Globus pallidus (tissue), 1 donor: ENCODE results near the gene SEC61G.
A peak's percentile ranks its signal among the peaks of the same experiment; 100 is the strongest.

Experiments used
- DNase-seq: peaks from one replicate; pipeline ENCODE4 v3.0.0-alpha.2; 2015; ENCODE audit warnings: low spot score

SEC61G gene

DNA sequence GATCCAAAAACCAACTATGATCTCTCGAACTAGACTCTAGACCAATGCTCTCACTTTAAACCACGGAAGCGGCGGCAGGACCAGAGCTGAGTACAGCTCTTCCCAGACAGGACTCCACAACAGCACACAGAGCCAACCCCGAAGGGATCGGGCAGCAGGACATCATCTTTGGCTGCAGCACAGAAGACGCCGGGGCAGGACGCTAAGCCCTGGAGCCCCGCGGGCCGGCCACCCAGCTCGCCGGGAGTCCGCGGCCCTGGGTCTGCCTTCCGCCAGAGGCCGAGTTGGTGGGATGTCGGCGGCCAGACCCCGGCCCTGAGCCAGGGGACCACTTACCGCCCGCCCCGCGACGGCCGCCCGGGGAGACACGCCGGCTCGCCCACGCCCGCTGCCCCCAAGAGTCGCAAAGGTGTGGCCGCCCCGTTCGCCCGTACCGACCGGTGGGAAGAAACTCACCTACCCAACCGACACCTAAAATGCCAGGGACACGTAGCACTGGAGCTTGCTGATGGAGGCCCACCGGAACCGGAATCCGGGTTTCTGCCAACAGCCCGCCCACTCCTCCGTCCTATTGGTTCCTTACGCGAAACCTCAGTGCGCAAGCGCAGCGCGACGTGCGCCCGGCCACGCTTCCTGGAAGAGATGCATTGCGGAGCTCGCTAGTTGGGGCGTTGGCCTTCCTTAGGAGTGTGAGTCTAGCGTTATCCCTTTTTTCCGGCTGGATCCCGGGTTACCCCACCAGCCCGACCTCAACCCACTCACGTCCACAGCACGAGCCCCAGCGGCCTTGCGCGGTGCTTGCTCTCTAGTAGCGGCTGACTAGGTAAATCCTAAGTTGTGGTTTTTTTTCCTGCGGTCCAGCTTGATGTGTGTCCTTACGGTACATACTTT is at the start of gene SEC61G:
Gene SEC61G (minus strand): TSS at position 510 of the 891 bp plus-strand sequence. CDS start 1,623 bp downstream, outside the sequence.
- DNase-seq: peak; percentile 95

DNA sequence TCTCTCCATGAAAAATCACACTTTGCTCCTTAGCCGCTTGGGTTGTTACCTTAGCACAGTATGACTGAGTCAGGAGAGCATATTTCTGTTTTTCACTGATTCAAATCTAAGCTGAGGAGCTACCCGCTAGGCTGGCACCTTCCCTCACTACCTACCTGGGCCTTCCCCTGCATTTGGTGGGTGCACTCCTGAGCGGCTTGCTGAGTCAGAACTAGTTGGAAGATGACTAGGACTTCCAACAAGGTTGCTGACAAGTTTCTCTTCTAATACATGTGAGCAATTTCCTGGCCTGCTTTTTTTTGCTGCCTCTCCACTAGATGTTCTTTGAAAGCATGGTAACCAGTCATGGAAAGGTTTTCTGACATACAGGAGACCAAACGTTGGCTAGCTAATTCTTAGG is 43.8 kb upstream of the SEC61G start:
- DNase-seq: no peak

DNA sequence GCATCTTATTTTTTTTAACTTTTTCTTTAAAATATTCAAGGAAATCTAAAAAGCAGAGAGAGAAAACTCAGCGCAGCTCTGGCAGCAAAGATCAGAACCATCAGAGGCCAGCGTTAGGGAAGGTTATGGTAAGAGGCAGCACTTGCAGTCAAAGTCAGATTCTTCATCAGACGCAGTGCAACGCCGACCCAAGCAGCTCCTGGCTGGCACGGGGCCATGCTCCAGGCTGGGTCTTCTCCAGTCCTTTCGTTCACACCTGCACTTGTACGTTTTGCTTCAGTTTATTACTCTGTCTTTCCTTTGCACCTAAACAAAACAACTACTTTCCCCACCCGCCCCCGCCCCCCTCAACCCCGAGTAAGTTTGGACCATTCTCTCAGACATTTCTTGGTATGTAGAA is 43.1 kb upstream of the SEC61G start:
- no peak for DNase-seq

DNA sequence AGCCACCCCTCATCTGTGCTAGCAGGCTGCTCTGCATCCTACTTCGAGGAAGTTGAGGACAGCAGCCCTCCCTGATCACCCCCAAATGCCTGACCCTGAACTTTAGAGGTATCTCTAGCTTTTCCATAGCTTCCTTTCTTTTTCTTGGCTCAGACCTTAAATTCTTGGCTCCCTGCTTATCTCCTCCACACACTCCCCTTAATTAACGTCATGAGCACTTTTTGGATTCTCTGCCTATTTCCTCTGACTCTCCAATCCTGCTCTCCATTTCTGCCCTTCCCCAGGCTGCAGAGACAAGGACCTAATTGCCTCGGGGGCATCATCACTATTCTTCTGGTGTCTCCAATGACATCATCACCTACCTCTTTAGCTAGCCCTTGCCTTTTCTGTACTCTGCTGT is 40.8 kb upstream of the SEC61G start:
- DNase-seq: no peak

DNA sequence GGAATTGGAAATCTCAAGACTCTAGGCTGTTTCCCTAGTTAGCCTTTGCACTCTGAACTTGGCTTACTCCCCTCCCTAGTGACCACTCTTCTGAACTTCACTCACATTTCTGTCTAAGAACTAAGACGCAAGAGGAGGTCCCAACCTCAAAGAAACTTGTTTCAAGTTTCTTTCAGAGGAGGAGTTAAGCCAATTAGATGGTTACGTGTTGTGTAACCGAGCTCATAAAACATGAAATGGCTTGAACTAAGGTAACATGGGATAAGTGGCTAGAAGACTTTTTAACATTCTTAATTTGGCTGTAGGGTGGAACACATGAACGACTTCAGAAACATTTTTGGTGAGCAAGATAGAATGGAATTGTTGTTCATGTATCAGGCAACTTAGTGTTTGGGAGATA is 39.5 kb upstream of the SEC61G start:
- DNase-seq: no peak

DNA sequence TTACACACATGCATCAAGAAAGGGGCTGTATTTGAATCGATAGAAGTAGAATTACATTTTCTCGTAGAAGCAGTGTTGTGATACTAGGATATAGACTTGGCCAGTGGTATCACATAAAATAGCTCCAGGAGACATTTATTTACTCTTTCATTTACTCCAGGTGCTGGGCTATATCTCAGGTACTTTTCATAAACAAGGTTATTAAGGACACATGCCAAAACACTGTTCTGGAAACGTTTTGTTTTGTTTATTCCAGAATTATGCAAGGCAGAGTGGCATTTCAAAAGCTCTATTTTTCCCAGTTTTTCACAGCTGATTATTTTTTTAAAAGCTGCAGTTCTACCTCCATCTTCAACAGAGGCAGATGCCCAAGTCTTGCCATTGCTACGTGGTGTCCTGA is 37.8 kb upstream of the SEC61G start:
- DNase-seq: no peak

DNA sequence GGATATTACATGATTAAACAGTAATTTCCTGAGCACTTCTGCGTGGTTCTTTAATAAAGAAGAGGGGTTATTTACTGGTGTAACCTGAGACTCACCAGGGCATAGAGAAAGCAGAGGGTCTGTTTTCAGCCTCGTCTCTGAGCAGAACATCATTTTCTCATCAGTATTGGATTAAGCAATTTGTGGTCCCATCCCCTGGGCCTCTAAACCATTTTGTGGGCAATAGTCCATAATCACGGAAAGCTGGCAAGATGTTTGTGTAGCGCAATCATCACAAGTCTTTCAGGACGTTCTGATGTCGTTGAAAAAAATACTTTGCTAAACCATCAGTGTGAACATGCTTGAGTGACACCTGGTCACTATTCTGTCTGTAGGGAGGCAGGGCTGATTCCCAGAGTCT is 37.1 kb upstream of the SEC61G start:
- no peak for DNase-seq

DNA sequence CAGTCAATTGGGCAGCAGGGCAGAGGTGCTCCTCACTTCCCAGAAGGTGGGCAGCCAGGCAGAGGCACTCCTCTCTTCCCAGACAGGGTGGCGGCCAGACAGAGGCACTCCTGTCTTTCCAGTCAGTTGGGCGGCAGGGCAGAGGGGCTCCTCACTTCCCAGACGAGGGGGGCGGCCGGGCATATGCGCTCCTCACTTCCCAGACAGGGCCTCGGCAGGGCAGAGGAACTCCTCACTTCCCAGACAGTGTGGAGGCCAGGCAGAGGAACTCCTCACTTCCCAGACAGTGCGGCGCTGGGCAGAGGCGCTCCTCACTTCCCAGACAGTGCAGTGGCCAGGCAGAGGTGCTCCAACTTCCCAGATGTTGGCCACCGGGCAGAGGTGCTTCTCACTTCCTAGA is 33.4 kb upstream of the SEC61G start:
- no peak for DNase-seq

DNA sequence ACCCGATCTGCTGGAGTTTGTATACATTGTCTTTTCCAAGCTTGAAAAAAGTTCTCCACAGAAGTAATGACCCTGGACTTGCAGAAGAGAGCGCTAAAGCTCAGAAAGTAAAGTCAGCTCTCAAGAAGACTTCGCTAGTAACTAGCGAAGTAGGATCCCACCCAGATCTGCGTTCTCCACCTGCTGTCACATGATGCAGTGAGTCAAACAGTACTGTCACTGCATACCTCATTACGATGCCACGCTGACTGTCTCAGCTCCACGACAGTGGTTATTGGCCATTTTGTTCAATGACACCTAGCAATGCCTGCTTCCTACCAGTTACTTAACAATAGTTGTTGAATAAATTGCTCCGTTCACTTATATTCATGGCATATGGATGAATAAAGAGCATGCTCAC is 29.7 kb upstream of the SEC61G start:
- DNase-seq: peak; percentile 52

DNA sequence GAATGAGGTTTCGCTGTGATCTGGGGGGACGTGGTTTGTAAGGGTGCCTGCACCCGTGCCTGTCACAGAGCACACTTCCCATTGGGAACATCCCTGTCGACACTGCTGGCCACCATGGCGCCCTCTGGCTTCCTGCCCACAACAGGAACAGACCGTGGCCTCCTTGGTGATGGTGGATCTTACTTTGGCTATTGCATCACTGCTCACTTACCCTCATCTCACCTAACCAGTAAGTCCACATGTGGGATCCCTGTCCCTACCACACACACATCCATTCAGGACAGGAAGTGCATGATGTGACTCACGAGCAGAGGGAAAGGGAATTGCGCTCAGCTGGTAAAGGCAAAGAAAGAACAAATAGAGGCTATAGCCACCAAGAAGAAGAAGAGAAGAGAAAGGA is 26.2 kb upstream of the SEC61G start:
- no peak for DNase-seq

DNA sequence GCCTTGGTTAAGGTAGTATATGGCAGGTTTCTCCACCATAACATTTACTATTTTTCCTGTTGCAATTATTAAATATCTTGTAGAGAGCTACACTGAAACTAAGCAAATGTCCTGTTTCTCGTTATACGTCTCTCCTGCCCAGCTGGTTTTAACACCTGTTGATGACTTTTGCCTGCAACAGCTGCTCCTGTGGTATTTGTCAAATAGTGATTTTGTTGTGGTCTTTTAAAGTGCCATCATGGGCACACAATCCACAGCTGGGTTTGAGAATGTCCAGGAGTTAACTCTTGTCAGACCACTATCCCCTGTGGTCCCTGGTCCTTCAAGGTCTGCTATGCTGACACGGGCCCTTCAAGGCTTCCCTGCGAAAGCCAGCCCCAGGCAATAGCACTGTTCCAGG is 24.9 kb upstream of the SEC61G start:
- no peak for DNase-seq

DNA sequence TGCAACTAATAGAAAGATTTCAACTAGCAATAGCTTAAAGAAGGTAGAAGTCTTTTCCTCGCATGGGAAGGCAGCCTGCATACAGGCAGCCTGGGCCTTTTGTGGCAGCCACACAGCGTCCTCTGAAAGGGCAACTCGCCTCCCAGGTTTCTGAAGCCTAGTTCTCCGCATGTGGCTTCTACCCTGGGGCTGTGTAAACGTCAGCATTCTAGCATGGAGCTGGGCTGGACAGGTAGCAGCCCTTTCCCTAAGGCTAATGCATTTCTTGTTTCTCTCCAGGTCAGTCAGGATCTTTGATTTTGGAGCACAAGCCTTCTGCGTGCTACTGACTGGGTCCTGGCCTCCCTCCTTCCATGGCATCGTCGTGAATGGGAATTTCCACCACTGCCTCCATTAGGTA is 23.8 kb upstream of the SEC61G start:
- DNase-seq: no peak

DNA sequence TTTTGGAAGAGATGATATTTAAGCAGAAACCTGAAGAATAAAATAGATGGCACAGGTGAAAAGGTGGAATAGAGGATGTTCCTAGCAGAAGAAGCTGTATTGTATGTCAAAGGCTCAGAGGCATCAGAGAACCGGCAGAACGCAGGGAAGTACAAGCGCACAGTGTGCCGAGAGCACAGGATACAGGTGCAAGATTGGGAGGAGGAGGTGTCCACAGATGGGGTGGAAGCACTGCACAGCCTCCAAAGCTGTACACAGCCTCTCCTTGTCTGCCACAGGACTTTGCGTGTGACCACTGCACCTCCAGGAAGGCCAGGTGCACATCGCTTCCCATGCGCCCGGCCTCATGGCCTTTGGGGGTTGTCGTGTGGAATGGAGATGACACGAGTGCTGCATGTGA is 23.3 kb upstream of the SEC61G start:
- no peak for DNase-seq

DNA sequence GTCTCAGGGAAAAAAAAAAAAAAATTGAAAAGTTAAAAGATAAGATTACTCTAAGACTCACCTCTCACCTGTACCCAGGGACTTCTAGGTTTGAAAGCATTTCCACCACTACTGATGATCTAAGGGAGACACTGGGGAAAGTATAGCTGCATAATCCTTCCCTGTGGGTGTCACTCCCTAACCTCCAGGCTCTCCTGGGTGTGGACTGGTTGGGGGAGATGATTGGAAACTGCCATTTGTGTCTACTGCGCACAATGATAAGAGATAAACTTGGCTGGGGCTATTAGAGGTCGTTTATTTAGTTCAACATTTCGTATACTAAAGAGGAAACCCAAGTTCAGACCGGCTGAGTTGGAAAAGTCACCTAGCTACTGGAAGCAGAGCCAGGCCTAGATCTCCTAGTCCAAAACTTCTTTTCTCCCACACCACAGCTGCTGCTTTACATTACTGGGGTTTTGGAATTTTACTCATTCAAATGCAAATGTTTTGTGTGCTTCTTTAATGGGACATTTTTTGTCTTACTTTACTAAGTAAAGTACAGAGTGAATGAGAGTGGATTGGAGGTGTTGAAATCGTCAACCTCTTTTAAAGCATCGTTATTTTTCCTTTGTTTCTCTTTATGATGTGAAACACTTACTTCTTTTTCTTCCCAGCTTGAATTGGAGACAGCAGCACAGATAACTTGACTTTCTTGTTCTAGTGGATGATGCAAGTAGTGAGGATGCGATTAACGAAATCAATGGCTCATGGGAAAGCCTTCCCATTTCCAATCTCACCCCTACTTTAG is 22.3 kb upstream of the SEC61G start:
- no peak for DNase-seq

DNA sequence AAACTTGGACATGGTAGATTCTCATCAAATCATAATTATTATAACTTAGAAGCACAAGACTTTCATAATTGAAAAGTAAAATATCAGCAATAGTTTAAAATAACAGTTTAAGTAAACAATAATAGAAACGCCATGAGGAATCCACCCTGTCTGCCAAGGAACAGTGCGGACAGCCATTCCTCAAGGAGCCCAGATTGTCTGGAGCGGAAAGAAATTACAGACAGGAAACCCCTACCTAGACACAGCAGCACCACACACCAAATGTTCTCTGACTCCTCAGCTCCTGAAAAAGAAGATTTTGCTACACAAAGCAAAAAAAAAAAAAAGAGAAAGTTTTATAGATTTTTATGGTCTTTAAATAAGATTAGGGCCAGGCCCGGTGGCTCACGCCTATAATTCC is 21.5 kb upstream of the SEC61G start:
- no peak for DNase-seq

DNA sequence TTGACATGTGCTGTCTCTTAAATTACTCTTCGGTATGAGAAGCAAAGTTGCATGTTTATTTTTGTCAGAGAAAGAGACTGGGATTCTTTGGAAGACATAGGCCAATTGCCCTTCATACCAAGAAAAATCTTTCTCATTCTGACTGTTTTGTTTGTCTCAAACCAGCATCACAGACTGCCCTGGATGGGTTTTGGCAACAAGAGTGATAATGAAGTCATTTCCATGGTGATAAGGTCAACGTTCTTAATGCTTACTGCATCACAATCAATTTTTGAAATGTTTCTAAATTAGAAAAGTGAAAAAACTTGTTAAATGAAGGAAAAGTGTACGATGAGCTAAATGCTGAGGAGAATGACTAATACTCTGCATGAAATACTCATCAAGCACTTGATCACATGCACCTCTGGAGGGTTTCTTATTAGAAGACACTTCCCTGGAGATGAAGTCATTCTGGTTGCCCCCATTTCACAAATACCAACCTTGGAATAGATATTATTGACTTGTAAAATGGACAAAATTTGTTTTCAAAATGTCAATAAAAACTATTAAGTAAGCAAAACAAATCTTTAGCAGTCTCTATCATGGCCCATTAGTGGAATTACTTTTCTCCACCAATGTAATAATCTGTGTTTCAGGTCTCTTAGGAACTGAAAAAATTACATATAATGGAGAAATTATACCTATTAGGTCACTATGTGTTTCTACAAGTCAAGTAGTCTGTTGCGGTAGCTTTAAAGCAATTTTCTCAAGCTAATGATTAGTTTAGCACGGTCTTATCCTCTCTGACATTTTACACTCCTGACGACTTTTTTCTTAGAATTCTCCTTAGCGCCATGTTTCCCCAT is 19.9 kb upstream of the SEC61G start:
- DNase-seq: no peak

DNA sequence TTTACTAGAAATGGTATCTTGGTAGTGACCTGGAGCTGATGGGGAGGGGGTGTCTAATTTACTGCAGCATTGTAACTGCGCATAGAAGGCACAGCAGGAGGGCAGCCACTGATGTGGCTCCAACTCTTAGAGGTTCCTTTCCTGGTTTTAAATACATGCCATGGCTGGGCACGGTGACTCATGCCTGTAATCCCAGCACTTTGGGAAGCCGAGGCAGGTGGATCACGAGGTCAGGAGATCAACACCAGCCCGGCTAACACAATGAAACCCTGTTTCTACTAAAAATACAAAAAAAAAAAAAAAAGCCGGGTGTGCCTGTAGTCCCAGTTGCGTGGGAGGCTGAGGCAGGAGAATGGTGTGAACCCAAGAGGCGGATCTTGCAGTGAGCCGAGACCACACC is 19.2 kb upstream of the SEC61G start:
- no peak for DNase-seq

DNA sequence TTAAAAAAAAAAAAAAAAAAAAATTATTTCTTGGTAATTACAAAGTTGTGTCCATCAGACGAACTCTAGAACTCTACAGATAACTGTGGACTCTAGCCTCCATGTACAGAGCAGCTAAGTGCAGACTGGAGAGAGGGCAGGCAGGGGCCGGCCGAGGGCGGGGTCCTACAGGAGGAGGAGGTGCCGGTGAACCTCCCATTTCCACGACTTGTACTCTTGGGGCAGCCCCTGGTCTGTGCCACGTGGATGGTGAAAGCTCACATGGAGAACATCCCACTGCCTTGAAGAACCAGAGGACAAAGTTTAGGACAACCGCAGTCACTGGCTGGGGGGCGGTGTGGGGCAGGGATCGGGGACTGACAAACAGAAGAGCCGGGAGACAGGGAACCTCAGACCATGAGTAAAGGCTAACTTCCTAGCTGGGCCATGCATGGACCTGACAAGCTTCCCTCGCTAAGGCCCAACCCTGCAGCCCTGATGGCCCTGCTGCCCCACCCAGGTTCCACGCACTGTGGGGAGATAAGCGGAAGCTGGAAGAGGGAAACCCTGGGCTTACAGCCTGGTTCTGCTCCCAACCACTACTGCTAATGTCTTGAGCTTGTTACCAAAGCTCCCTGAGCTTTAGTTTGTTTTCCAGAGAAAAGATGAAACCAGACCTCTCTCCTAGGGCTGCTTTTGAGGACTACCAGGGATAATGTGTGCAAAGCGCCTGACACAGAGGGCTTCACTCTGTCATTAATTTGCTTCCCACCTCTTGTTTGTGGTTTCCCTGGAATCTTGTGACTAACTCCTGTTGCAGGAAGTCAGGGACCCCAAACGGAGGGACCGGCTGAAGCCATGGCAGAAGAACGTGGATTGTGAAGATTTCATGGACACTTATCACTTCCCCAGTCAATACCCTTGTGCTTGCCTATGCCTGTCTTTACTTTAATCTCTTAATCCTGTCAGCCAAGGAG is 16.1 kb upstream of the SEC61G start:
- DNase-seq: no peak

DNA sequence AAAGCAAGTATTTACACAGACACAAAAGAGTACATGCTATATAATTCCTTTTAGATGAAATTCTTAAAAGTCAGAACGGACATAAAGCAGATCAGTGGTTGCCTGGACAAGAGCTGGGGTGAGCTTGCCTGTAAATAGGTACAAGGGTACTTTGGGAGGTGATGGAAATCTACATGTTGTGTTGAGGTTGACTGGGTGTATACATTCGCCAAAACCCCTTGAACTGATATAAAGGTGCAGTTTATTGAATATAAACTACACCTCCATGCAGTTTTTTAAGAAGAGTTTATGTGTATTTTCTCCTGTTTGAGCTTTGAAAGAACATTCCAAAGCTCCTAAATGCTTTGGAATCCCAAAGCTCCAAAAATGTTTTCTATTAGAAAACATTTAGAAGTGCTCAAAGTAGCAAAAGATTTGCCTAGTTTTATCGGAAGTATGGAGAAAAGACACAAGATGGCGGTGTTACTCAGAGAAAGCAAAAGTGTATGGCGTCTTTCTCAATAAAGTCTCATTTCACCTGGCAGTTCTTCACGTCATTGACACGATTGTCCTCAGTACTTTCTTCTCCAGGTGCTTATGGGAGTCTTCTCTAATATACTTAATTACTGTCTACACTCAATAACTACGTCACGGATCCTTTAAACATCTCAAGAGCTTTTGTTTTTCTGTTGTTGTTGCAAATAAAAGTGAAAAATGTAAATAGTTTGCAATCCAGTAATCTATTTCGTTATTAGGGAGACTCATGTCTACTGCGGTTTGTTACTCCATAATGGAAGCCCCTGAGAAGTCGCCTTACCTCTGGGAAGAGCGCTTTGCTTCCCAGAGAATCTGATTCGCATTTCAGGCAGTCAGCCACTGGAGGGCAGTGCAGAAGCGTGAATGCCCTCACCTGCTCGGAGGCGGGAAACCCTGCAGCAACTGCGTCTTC is 14.7 kb upstream of the SEC61G start:
- peak; percentile 73 for DNase-seq

DNA sequence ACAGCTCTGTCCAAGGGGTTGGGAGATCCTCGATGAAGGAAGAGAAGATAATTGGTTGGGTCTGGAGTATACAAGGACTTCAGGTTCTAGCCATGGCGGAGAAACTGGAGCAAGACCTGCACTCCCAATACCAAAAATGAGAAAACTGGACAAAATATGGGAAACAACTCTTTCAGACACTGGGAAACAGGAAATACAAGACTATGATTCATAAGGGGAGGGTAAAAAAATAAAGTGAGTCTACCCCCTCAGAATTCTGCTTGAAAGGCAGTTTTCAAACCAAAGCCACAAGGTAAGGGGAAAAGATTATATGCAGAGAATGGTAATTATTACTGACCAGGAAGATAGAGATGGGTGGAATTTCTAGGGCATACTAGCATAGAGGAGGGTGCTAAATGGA is 10.2 kb upstream of the SEC61G start:
- no peak for DNase-seq
